HL-60 (cell line): ENCODE measurements around the gene VDR.

ENCODE experiments used
- POLR2AphosphoS5 ChIP-seq: IDR thresholded peaks from 2 replicates; pipeline ENCODE4 v1.6.1; 2012; ENCODE audit warnings: low read depth
- TF ChIP-seq, protein P1 (sequence below): IDR thresholded peaks from one replicate; pipeline ENCODE4 v1.5.1; 2011; ENCODE audit warnings: low read length, control low read depth, inconsistent platforms; ENCODE audit not compliant: insufficient read depth

DNA sequence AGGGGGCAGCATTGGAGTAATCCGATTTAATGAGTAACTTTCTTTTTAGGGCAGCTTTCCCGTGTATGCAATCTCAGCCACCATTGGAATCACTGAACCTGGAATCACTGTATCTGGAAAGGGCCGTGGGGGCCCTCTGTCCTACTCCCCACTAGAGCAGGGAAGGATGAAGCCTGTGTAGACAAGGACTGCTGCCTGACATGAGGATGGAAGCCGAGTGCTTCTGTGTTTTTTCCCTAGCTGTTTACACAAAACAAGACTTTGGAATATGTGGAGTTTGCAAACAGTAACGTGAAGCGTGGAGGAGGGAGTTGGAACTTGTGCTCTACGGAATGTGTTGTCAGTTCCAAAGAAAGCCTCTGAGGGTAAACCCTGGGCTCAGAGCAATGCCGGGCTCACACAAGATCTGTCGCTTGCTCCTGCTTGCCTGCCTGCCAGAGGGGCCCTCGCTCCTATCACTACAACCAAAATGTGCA lies 52.7 kb downstream of the VDR start:
- TF ChIP-seq, protein P1, sequence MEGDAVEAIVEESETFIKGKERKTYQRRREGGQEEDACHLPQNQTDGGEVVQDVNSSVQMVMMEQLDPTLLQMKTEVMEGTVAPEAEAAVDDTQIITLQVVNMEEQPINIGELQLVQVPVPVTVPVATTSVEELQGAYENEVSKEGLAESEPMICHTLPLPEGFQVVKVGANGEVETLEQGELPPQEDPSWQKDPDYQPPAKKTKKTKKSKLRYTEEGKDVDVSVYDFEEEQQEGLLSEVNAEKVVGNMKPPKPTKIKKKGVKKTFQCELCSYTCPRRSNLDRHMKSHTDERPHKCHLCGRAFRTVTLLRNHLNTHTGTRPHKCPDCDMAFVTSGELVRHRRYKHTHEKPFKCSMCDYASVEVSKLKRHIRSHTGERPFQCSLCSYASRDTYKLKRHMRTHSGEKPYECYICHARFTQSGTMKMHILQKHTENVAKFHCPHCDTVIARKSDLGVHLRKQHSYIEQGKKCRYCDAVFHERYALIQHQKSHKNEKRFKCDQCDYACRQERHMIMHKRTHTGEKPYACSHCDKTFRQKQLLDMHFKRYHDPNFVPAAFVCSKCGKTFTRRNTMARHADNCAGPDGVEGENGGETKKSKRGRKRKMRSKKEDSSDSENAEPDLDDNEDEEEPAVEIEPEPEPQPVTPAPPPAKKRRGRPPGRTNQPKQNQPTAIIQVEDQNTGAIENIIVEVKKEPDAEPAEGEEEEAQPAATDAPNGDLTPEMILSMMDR: no peak
- no peak for TF ChIP-seq POLR2AphosphoS5
